Measurements from ENCODE around the gene IGFBPL1.
"Not testable (repeated sequence)": the region's sequence is repeated elsewhere in the genome, so short reads cannot be mapped to it uniquely, and the experiment has no call there.

Gene IGFBPL1

GRCh38 chr9:38385896-38386295, 38.4 kb downstream of the IGFBPL1 start:
- H3K4me3 ChIP-seq (ENCODE audit: low read length): no peak overlapping the region
- no peak for TF ChIP-seq ZNF274 (IDR thresholded peaks at IDR 0.05; ENCODE audit: low read depth, low read length)

DNA sequence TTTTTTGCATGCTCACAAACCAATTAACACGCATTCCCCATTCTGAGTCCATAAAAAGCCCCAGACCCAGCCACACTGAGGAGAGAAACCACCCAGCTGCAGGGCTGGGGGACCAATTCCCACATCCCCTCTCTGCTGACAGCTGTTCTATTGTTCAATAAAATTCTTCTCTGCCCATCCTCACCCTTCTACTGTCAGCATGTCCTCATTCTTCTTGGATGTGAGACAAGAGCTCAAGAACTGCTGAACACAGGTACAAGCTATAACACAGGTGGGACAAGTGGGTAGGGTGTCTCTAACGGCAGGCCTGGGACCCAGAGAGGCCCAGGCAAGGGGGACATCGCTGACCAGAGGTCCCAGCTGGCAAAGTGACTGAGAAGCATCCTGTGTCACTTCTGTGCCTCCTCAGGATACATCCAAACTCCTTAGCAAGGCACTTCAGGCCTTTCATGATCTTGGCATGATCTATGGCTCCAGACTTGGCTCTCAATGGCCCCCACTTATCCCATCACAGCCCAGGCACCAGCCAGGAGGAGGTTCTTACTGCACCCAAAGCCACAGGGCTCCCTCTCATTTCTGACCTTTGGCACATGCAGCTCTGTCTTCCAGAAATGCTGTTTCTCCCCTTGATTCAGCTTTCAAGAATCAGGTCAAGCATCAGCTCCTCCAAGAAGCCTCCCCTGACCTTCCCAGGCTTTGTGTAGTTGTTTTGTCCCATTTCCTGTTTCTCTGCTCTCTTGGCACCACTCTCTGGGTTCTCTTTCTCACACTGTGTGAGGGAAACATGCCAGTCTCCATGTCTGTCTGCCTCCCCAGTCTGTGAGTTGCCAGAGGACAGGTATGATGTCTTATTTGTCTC, 39.0 kb downstream of the IGFBPL1 start:
- H3K4me3 ChIP-seq (ENCODE audit: low read length): no peak overlapping the region
- TF ChIP-seq ZNF274 (IDR thresholded peaks at IDR 0.05; ENCODE audit: low read depth, low read length): no peak

- H3K4me3 ChIP-seq (ENCODE audit: low read length): no peak overlapping the region
- TF ChIP-seq ZNF274 (IDR thresholded peaks at IDR 0.05; ENCODE audit: low read depth, low read length): no peak
These were observed 42.1 kb downstream of the IGFBPL1 start for GRCh38 chr9:38382141-38382540.

- no peak for TF ChIP-seq ZNF274 (IDR thresholded peaks at IDR 0.05; ENCODE audit: low read depth, low read length)
- H3K4me3 ChIP-seq (ENCODE audit: low read length): no peak overlapping the region
These were observed 43.3 kb downstream of the IGFBPL1 start for GRCh38 chr9:38380872-38381534.

- no peak for TF ChIP-seq ZNF274 (IDR thresholded peaks at IDR 0.05; ENCODE audit: low read depth, low read length)
- H3K4me3 ChIP-seq (ENCODE audit: low read length): no peak overlapping the region
These were observed 43.9 kb downstream of the IGFBPL1 start for GRCh38 chr9:38380230-38380871.

DNA sequence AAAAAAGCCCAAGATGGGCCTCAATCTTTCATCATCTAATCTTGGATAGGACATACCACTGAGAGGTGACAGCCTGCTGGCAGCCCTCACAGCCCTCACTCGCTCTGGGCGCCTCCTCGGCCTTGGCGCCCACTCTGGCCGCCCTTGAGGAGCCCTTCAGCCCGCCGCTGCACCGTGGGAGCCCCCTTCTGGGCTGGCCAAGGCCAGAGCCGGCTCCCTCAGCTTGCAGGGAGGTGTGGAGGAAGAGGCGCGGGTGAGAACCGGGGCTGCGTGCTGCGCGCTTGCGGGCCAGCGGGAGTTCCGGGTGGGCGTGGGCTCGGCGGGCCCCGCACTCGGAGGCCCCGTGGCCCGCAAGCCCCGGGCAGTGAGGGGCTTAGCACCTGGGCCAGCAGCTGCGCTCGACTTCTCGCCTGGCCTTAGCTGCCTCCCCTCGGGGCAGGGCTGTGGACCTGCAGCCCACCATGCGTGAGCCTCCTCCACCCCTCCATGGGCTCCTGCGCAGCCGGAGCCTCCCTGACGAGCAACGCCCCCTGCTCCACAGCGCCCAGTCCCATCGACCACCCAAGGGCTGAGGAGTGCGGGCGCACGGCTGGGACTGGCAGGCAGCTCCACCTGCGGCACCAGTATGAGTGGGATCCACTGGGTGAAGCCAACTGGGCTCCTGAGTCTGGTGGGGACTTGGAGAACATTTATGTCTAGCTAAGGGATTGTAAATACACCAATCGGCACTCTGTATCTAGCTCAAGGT, 46.7 kb downstream of the IGFBPL1 start:
- not testable (repeated sequence) for H3K4me3 ChIP-seq (ENCODE audit: low read length)

DNA sequence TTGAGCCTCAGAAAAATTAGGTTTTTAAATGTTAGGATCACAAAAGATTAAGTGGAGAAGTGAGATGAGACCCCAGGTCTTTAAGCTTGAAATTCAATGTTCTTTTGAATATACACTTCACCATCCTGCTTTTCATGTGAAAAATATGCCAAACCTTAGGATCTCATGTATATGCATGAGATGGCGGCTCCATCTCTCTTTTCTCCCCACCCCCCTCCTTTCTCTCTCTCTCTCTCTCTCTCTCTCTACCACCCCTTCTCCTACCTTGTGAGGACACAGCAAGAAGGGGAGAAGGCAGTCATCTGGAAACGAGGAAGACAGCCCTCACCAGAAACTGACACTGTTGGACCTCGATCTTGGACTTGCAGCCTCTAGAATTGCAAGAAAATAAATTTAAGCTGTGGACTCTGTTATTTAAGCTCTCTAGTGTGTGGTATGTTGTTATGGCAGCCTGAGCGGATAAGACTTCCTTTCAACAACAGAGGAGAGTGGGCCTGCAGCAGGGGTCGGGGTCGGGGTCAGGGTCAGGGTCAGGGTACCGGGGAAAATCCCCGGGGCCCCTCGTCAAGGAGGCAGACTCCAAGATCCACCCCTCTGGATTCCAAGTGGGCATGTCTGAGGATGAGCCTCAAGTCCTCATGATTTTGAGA, 48.1 kb downstream of the IGFBPL1 start:
- TF ChIP-seq ZNF274 (IDR thresholded peaks at IDR 0.05; ENCODE audit: low read depth, low read length): no peak
- no peak overlapping the region for H3K4me3 ChIP-seq (ENCODE audit: low read length)

GRCh38 chr9:38375572-38375963, 48.7 kb downstream of the IGFBPL1 start:
- no peak overlapping the region for H3K4me3 ChIP-seq (ENCODE audit: low read length)
- TF ChIP-seq ZNF274 (IDR thresholded peaks at IDR 0.05; ENCODE audit: low read depth, low read length): no peak

GRCh38 chr9:38374847-38375571, 49.2 kb downstream of the IGFBPL1 start:
- no peak for TF ChIP-seq ZNF274 (IDR thresholded peaks at IDR 0.05; ENCODE audit: low read depth, low read length)
- no peak overlapping the region for H3K4me3 ChIP-seq (ENCODE audit: low read length)

DNA sequence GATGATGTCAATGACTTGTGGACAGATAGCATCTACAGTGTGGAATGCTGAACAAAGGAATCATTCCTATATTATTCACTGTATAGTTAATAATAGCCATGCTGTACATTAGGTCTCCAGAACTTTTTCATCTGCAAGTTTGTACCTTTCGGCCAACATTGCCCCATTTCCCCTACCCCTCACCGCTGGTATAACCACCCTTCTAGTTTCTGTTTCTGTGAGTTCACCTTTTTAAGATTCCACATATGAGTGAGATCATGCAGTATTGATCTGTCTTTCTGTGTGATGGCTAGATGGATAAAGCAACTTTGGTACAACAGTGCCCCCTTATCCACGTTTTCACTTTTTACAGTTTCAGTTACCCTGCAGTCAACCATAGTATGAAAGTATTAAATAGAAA, 50.6 kb downstream of the IGFBPL1 start:
- no peak for TF ChIP-seq ZNF274 (IDR thresholded peaks at IDR 0.05; ENCODE audit: low read depth, low read length)
- no peak overlapping the region for H3K4me3 ChIP-seq (ENCODE audit: low read length)

DNA sequence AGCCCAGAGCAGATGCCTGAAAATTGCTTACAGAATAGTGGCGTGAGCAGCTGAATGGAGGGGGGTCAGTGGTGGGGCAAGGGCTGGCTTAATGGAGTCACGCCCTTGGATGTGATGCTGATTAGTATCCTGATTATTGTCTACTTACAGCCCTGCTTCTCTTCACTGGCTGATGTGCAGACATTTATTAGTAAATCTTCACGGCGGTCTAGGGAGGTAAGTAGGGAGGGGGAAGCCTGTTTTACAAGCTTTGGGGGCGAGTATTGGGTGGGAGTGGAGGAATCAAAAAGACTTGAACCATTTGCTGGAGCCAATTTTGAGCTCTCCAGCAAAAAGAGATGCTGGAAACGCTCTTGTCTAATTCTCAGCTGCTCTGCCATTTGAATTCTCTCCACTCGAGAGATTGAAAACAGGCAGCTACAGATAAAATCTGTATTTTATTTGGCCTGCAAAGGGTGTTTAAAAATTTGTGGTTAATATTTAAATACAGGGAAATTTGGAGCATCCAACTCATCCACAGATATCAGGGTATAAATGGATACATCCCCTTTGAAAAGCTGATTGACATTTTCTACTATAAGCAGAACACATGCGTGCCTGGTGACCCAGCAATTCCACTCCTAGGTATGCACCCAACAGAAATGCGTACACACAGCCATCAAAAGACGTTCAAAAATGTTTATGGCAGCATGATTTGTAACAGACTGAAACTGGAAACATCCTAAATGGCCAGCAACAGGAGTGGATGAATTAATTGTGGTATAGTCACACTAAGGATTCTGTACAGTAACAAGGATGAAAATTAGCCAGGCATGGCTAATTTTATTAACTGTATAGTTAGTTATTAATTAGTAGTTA, 51.3 kb downstream of the IGFBPL1 start:
- no peak for TF ChIP-seq ZNF274 (IDR thresholded peaks at IDR 0.05; ENCODE audit: low read depth, low read length)
- no peak overlapping the region for H3K4me3 ChIP-seq (ENCODE audit: low read length)

DNA sequence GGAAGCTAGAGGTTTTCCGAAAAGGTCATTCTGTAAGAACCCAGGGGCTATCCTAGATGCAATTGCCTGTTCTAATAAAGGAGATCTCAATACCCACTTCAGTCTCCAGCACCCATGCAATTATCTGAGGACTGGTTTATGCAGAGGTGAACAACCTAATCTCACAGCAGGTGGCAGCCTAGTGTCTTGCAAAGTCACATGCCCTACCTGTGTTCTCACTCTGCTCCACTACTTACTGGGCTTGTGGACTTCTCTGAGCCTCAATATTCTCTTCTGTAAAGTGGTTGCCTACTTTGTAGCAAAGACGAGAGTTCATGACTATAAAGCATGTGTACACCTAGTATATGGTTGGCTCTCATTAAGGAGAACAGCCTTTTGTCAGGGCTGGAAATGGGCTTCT, 52.8 kb downstream of the IGFBPL1 start:
- no peak for TF ChIP-seq ZNF274 (IDR thresholded peaks at IDR 0.05; ENCODE audit: low read depth, low read length)
- H3K4me3 ChIP-seq (ENCODE audit: low read length): no peak overlapping the region

All from GM08714 (cell line).